HG03064 (cell line): ENCODE data around the gene G6PD.
A peak's percentile ranks its signal among the peaks of the same experiment; 100 is the strongest.
"Not testable (repeated sequence)": the region's sequence is repeated elsewhere in the genome, so short reads cannot be mapped to it uniquely, and the experiment has no call there.

Experiments
- ATAC-seq: cut with Tn5 transposase; IDR thresholded peaks from one replicate; pipeline ENCODE4 v1.9.1; 2021; ENCODE audit warnings: low read depth; ENCODE audit not compliant: unreplicated experiment

G6PD gene

DNA sequence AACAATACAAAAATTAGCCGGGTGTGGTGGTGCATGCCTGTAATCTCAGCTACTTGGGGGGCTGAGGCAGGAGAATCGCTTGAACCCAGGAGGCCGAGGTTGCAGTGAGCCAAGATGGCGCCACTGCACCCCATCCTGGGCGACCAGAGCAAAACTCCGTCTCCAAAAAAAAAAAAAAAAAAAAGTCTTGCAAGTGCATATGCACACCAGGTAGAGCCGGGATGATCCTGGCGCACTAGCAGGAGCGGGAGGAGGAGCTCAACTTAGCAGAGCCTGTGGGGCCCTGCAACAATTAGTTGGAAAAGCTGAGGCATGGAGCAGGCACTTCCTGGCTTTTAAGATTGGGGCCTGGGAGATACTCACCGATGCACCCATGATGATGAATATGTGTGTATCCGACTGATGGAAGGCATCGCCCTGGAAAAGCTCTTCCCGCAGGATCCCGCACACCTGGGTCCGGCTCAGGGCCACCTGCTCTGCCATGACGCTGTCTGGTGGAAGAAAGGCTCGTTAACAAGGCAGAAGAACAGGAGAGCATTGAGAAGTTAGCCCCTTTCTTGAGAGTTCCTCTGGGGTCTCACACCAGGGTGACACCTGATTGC is 872 bp downstream of the G6PD start:
- no peak for ATAC-seq

DNA sequence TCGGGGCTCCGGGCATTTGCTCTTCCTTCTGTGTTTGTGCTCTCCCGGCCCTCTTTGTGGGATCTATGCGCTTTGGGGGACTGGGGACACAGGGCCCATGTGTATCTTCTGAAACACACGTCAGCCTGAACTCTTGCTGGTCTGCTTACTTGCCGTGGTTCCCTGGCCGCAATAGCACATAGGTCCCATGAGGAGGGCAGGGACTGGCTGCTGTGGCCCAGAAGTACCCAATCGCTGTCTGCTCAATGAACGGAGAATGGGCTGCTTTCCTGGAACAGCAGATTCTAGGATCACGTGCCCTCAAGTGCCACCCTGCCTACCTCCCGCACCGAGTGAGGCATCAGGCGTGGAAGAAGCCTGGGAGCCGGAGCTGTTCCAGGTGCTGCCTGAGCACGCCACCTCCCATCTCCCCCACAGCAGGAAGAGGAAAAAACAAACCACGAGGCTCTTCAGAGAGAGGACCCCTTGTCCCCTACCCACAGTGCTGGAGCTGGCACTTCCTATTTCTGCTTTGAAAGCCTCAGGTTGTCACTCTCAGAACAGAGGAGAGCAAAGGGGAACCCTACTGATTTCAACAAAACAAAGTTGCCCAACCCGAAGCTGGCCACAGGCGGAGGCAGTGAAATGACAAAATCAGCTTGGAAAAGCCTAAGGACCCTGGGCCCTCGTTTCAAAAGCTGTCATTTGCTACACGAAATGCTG is 3.8 kb downstream of the G6PD start:
- no peak for ATAC-seq

DNA sequence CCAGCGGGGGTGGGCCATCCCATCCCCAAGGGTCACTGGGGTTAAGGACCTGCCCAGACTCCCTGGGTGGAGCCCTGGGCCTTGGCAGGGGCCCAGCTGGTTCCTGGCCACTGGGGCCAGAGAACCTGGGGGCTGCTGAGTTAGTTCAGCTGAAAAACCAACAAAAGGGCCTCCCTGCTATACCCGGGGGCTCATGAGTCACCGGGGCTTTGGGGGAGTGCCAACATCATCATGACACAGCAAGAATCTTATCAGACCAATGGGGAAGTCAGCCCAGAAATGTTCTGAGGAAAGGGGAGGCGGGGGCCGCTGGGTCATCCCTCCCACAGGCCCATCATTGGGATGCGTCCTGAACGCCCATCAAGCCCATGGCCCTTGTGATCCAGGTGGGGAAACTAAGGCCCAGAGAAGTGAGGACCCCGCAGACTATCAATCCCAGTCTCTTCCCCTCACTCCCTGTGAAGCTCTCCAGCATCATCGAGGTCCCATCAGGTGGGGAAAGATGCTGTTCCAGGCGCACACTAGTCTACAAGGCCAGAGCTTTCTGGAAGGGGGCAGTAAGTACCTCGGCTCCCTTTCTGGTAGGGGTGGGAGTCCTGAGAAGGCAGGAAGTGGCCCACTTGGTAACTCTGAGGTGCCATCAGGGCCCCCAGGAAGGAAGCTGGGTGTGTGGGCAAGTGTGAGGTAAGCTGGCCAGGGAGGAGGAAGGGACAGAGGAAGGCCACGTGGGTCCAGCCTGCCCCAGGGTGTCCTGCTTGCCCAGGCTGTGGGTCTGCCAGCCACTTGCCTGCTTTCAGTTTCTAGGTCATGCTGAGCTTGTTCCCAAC is 4.5 kb downstream of the G6PD start:
- no peak for ATAC-seq

DNA sequence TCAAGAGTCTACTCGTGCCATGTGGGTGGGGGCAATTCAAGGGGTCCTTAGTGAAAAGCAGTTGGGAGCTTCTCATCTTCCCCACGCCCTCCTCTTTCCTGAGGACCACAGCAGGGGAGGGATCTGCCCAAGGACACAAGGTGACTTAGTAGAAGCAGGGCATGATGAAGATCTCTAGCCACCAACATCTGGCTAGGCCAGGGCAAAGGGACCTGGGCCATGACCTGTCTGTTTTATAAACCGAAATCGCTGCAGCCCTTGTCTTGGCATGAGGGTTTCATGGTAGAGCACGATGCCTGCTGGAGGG is 5.1 kb downstream of the G6PD start:
- ATAC-seq = no peak

GRCh38 chrX:154540897-154541535 is 5.6 kb downstream of the G6PD start:
- no peak for ATAC-seq

DNA sequence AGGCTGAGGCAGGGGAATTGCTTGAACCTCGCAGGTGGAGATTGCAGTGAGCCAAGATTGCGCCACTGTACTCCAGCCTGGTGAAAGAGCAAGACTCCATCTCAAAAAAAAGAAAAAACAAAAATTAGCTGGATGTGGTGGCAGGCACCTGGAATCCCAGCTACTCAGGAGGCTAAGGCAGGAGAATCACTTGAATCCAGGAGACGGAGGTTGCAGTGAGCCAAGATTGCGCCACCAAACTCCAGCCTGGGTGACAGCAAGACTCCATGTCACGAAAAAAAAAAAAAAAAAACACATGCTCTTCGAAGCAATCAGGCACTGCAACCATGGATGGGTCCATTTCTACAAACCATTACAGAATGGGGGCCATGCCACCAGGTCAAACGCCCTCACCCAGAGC is 6.3 kb downstream of the G6PD start:
- not testable (repeated sequence) for ATAC-seq

GRCh38 chrX:154539077-154539476 is 7.6 kb downstream of the G6PD start:
- no peak for ATAC-seq

GRCh38 chrX:154535892-154536291 is 10.8 kb downstream of the G6PD start:
- ATAC-seq = no peak

GRCh38 chrX:154534526-154535322 is 11.9 kb downstream of the G6PD start:
- peak; percentile 92 for ATAC-seq

- ATAC-seq = no peak
Observed at GRCh38 chrX:154532690-154533089, 14.0 kb downstream of the G6PD start.

- ATAC-seq = no peak
Observed at GRCh38 chrX:154531626-154532025, 15.0 kb downstream of the G6PD start.

DNA sequence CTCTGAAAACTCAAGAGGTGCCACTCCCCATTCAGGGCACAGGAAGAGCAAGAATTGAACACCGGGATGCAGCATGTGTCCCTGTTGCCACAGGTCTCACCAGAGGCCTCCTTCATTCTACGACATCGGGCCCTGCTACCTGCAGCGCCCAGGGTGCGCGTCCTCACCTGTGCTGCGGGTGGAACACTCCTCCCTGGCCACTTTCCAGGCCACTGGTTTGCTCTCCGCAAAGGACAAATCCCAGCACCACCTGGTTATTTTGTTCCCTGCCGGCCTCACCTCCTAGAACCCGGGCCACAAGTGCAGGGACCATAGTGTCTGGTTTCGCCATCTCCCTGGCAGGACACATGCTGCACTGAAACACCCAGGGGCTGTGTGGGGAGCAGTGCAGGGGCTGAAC is 16.4 kb downstream of the G6PD start:
- no peak for ATAC-seq

DNA sequence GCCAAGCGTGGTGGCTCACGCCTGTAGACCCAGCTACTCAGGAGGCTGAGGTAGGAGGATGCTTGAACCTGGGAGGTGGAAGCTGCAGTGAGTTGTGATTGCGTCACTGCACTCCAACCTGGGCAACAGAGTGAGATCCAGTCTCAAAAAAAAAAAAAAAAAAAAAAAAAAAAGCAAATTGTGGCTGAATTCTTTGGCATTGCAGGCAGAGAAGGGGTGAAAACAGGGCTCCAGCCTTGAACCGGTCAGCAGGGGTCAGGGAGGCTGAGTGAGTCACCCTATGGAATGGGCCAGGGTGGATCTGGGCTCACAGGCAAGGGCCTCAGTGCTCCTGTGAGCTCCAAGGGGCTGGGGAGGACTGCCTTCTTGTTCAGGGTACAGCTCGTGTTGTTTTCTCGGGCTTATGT is 17.4 kb downstream of the G6PD start:
- no peak for ATAC-seq

DNA sequence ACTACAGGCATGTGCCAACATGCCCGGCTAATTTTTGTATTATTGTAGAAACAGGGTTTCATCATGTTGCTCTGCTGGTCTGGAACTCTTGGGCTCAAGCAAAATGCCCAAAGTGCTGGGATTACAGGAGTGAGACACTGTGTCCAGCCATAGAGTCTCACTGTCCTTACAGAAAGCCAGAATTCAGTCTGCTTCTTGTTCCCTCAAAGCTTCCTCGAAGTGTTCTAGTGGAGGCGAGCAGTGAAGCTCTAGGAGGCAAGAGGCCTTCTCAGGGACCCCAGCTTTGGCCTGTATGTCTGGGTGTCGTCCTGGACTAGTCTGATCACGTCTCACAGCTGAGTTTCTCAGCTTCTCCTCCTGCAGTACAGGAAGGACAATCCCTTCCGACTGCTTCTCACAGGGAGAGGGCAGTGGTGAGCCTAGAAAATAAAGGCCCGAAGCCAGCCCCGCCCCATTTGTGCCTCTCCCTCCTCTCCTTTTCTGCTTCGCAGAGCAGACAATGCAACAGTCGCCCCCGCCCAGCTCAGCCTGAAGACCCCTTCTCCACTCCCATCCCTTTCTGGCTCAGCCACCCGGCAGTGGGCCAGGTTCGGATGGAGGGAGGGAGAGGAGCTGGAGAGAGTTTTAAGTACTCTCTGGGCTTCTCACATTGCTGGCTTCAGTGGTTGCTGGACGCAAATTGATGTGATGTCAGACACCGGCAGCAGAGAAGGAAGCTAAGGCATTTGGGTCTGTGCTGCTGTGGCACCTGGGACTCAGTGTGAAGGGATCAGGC is 19.6 kb downstream of the G6PD start:
- ATAC-seq = peak; percentile 83

DNA sequence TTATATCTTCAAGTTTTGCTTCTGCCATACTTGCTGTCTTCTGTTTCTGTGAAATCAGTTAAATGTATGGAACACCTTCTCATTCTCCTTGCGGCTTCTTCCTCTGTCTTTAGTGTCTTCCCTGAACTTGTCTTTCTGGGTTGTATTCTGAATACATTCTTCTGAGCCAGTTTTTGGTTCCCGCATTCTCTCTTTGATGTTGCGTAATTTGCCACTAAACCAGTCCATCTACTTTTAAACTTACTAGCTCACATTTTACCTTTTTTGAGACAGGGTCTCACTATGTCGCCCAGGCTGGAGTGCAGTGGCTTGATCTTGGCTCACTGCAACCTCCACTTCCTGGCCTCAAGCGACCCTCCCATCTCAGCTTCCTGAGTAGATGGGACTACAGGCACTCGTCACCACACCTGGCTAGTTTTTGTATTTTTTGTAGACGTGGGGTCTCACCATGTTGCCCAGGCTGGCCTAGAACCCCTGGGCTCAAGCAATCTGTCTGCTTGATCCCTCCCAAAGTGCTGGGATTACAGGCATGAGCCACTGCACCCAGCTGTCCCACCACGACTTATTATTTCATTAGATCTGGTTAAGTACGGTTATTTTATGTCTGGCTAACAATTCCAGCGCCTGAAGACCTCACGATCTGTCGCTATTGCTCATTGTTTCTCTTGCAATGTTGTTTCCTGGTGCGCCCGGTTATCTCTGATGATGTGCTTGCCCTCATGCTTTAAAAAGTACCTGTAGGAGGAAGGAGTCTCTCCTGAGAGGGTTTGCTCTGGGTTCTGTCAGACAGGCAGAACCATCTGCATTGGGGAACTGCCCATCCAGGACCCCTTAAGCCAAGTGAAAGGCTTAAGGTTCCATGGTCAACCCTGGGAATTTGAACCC is 20.8 kb downstream of the G6PD start:
- ATAC-seq = no peak

DNA sequence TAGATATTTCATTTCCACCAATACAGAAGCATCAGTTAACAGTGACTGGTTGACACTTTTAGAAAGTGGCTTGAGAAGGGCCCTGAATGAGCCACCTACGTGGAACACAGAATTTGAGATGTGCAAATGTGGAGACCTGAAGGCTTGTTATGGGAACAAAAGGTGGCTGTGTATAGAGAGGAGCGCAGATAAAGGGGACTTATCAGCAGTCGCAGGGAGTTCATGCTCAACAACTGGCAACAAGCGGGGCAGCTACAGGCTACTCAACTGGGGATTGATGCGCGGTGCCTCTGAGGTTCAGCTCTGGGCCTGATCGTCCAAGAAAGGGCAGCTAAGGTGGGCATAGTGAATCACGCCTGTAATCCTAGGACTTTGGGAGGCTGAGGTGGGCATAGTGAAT is 27.3 kb downstream of the G6PD start:
- no peak for ATAC-seq

DNA sequence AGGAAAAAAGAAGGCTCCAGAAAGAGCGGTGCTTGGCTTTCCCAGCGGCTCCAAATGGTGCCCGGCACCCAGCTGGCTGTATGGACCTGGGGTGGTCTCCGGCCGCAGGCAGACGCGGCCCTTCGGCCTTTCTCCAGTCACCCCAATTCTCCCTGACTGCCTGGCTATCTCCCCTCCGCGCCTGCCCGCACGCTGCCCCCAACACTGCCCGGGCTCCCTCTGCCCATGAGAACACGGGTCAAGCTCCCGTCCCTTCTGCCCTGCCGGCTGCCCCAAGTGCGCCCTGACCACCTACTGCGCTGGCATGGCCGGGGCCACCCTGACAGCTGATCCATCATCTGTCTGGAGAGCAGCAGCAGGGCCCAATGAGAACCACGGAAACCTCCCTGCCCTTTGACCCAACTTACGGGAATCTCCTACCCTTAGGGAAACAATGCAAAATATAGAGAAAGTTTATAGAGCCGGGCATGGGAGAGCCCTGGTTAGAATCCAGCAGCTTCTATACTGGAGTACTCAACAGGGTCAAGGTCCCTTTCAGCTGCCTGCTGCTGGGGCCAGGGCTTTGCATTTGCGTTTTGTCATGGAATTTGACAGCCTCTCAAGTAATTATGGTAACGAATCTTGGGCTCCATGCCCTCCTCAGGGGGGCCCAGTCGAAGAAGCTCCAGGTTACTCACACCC is 29.4 kb downstream of the G6PD start:
- no peak for ATAC-seq

- ATAC-seq = no peak
Observed at GRCh38 chrX:154516656-154517100, 30.0 kb downstream of the G6PD start.
